ENCODE results near the gene BANF2. TPM values are rescaled to one million over a fixed set of nuclear protein-coding genes. Genes with fewer than 3 reads are reported as not detected.

Gene BANF2
- total RNA-seq, 4 donors from 2014 or later: not detected

- Histone ChIP-seq H3K36me3 (no peaks in the 10 kb centered on the region), H3K27me3 (no peaks in the 10 kb centered on the region), H3K9me3 (peaks cover 0 to 4% (median 0%) of the 10 kb centered on the region in 4 donors), H3K4me3 (no peak overlapping the region), H3K27ac (replicated peaks in 1 of 4) (no peak overlapping the region), H3K4me1 (peaks cover 0 to 11% (median 9%) of the 10 kb centered on the region in 4 donors)
- DNase-seq (ENCODE audit: extremely low spot score): no peak
- TF ChIP-seq EP300 (IDR thresholded peaks at IDR 0.05): no peak
- no peak for TF ChIP-seq POLR2A (IDR thresholded peaks at IDR 0.05; ENCODE audit: low read depth)
- no peak for TF ChIP-seq CTCF (IDR thresholded peaks at IDR 0.05)
- no peak for TF ChIP-seq POLR2AphosphoS5 (IDR thresholded peaks at IDR 0.05)
- intact Hi-C loops (cut with DNase I): no loop called here
- WGBS: 84% methylated on average over 5 of the region's 5 CpGs
Measured at GRCh38 chr20:17734374-17734773, 34.6 kb downstream of the BANF2 start.

- TF ChIP-seq POLR2AphosphoS5 (IDR thresholded peaks at IDR 0.05) (no peak), CTCF (IDR thresholded peaks at IDR 0.05) (no peak), EP300 (IDR thresholded peaks at IDR 0.05) (no peak), POLR2A (IDR thresholded peaks at IDR 0.05; ENCODE audit: low read depth) (no peak)
- no peak for DNase-seq (ENCODE audit: extremely low spot score)
- no peak overlapping the region for H3K27ac ChIP-seq (replicated peaks in 1 of 4)
- no peaks in the 10 kb centered on the region for H3K27me3 ChIP-seq
- 71% methylated on average over 8 of the region's 9 CpGs for WGBS
- no peak overlapping the region for H3K4me3 ChIP-seq
- H3K9me3 ChIP-seq: peaks cover 0 to 4% (median 0%) of the 10 kb centered on the region in 4 donors
- intact Hi-C loops (cut with DNase I): no loop called here
- H3K4me1 ChIP-seq: peaks cover 0 to 11% (median 9%) of the 10 kb centered on the region in 4 donors
- no peaks in the 10 kb centered on the region for H3K36me3 ChIP-seq
Measured at GRCh38 chr20:17735206-17735804, 35.5 kb downstream of the BANF2 start.

- peaks cover 0 to 4% (median 0%) of the 10 kb centered on the region in 4 donors for H3K9me3 ChIP-seq
- no peaks in the 10 kb centered on the region for H3K36me3 ChIP-seq
- H3K27me3 ChIP-seq: no peaks in the 10 kb centered on the region
- H3K4me1 ChIP-seq: peaks cover 0 to 11% (median 9%) of the 10 kb centered on the region in 4 donors
- no peak overlapping the region for H3K4me3 ChIP-seq
- TF ChIP-seq CTCF (IDR thresholded peaks at IDR 0.05) (no peak), POLR2AphosphoS5 (IDR thresholded peaks at IDR 0.05) (no peak), EP300 (IDR thresholded peaks at IDR 0.05) (no peak), POLR2A (IDR thresholded peaks at IDR 0.05; ENCODE audit: low read depth) (no peak)
- WGBS: no CpG with 5 or more reads among the region's 4 CpGs
- DNase-seq (ENCODE audit: extremely low spot score): no peak
- no peak overlapping the region for H3K27ac ChIP-seq (replicated peaks in 1 of 4)
- intact Hi-C loops (cut with DNase I): no loop called here
Measured at GRCh38 chr20:17735959-17736621, 36.3 kb downstream of the BANF2 start.

GRCh38 chr20:17738154-17738553 is 38.4 kb downstream of the BANF2 start:
- no peaks in the 10 kb centered on the region for H3K27me3 ChIP-seq
- no peaks in the 10 kb centered on the region for H3K36me3 ChIP-seq
- TF ChIP-seq CTCF (IDR thresholded peaks at IDR 0.05): no peak
- TF ChIP-seq POLR2A (IDR thresholded peaks at IDR 0.05; ENCODE audit: low read depth): no peak
- no peak for TF ChIP-seq POLR2AphosphoS5 (IDR thresholded peaks at IDR 0.05)
- no peak for TF ChIP-seq EP300 (IDR thresholded peaks at IDR 0.05)
- intact Hi-C loops (cut with DNase I): no loop called here
- DNase-seq (ENCODE audit: extremely low spot score): no peak
- H3K4me3 ChIP-seq: no peak overlapping the region
- H3K9me3 ChIP-seq: peaks cover 0 to 4% (median 0%) of the 10 kb centered on the region in 4 donors
- WGBS: 65% methylated on average over 3 of the region's 3 CpGs
- no peak overlapping the region for H3K27ac ChIP-seq (replicated peaks in 1 of 4)
- H3K4me1 ChIP-seq: peaks cover 0 to 11% (median 9%) of the 10 kb centered on the region in 4 donors
